Measurements from ENCODE around the gene SAPCD1. TPM values are rescaled to one million over a fixed set of nuclear protein-coding genes. Genes with fewer than 3 reads are reported as not detected.

SAPCD1 gene
- total and polyA plus RNA-seq, 2 experiments from 2014 or later = 1.3 to 2.5 TPM

GRCh38 chr6:31728767-31729514 is 33.5 kb upstream of the SAPCD1 start, which contains the start of gene DDAH2:
DDAH2 (minus strand) TSS chr6:31729299; CDS start chr6:31729161, 138 bp downstream.
- in situ Hi-C loops (cut with MboI) = no loop called here
- WGBS, 2 experiments (ENCODE audit: low coverage in 1 of 2, low lambda C conversion rate in 2 of 2, missing lambda C conversion rate in 2 of 2) = 4% methylated on average over 34 to 36 of the region's 36 CpGs
- H3K9ac ChIP-seq = peak within 1 kb of the TSS; percentile 81

GRCh38 chr6:31729515-31729978 is 32.9 kb upstream of the SAPCD1 start:
- Histone ChIP-seq H4K20me1 (ENCODE audit: insufficient read depth) (no peaks in the 10 kb centered on the region), H3K4me3 (peak overlapping the region; percentile 75), H3F3A (ENCODE audit: insufficient read depth) (peaks cover 36% of the 10 kb centered on the region), H3K79me2 (ENCODE audit: insufficient read depth) (peaks cover 27% of the 10 kb centered on the region), H3K4me1 (ENCODE audit: insufficient read depth) (peaks cover 19% of the 10 kb centered on the region), H3K9me2 (ENCODE audit: insufficient read depth) (no peaks in the 10 kb centered on the region), H3K4me2 (ENCODE audit: unreplicated experiment) (peak overlapping the region; percentile 87), H2AFZ (peak overlapping the region; percentile 70), H3K36me3 (ENCODE audit: low read depth) (peaks cover 44% of the 10 kb centered on the region), H3K9me3 (ENCODE audit: low read depth) (no peaks in the 10 kb centered on the region), H3K27ac (peak overlapping the region; percentile 78), H3K9ac (peak overlapping the region; percentile 81), H3K27me3 (replicated peaks; ENCODE audit: insufficient read depth) (no peaks in the 10 kb centered on the region)
- TF ChIP-seq EZH2phosphoT487 (IDR thresholded peaks at IDR 0.05; ENCODE audit: insufficient read depth, low read depth) = no peak
- in situ Hi-C loops (cut with MboI) = no loop called here
- DNase-seq = peak; percentile 96
- 0 to 1% methylated on average over 21 to 29 of the region's 29 CpGs for WGBS, 2 experiments (ENCODE audit: low coverage in 1 of 2, low lambda C conversion rate in 2 of 2, missing lambda C conversion rate in 2 of 2)

More at GRCh38 chr6:31728767-31729514, 33.5 kb upstream of the SAPCD1 start, which contains the start of gene DDAH2:
- peak within 1 kb of the TSS; percentile 78 for H3K27ac ChIP-seq
- H3K4me1 ChIP-seq (ENCODE audit: insufficient read depth) = peaks cover 13% of the 10 kb centered on the region; the same call in 1 of the 2 replicates
- no peak for TF ChIP-seq EZH2phosphoT487 (IDR thresholded peaks at IDR 0.05; ENCODE audit: insufficient read depth, low read depth)
- TF ChIP-seq EZH2 (IDR thresholded peaks at IDR 0.05; ENCODE audit: insufficient read depth, poor library complexity, severe bottlenecking) = no peak
- H3K36me3 ChIP-seq (ENCODE audit: low read depth) = peaks cover 44% of the 10 kb centered on the region
- no peak for DNase-seq
- H3K9me2 ChIP-seq (ENCODE audit: insufficient read depth) = no peaks in the 10 kb centered on the region
- H2AFZ ChIP-seq = peak within 1 kb of the TSS; percentile 70
- peak within 1 kb of the TSS; percentile 87 for H3K4me2 ChIP-seq (ENCODE audit: unreplicated experiment)
- H3K4me3 ChIP-seq = peak within 1 kb of the TSS; percentile 75
- H3K9me3 ChIP-seq (ENCODE audit: low read depth) = no peaks in the 10 kb centered on the region
- H3F3A ChIP-seq (ENCODE audit: insufficient read depth) = peaks cover 32% of the 10 kb centered on the region
- H4K20me1 ChIP-seq (ENCODE audit: insufficient read depth) = no peaks in the 10 kb centered on the region
- no peaks in the 10 kb centered on the region for H3K27me3 ChIP-seq (replicated peaks; ENCODE audit: insufficient read depth)
- H3K79me2 ChIP-seq (ENCODE audit: insufficient read depth) = peaks cover 21% of the 10 kb centered on the region

- peak overlapping the region; percentile 87 for H3K4me2 ChIP-seq (ENCODE audit: unreplicated experiment)
- H2AFZ ChIP-seq = peak overlapping the region; percentile 70
- peaks cover 44% of the 10 kb centered on the region for H3K36me3 ChIP-seq (ENCODE audit: low read depth)
- in situ Hi-C loops (cut with MboI) = no loop called here
- WGBS, 2 experiments (ENCODE audit: low coverage in 1 of 2, low lambda C conversion rate in 2 of 2, missing lambda C conversion rate in 2 of 2) = 1 to 3% methylated on average over 33 to 40 of the region's 46 CpGs
- no peak for TF ChIP-seq EZH2phosphoT487 (IDR thresholded peaks at IDR 0.05; ENCODE audit: insufficient read depth, low read depth)
- TF ChIP-seq EZH2 (IDR thresholded peaks at IDR 0.05; ENCODE audit: insufficient read depth, poor library complexity, severe bottlenecking) = no peak
- peaks cover 33% of the 10 kb centered on the region for H3K79me2 ChIP-seq (ENCODE audit: insufficient read depth)
- H3K4me3 ChIP-seq = peak overlapping the region; percentile 75
- H3F3A ChIP-seq (ENCODE audit: insufficient read depth) = peaks cover 40% of the 10 kb centered on the region
- H3K4me1 ChIP-seq (ENCODE audit: insufficient read depth) = peaks cover 19% of the 10 kb centered on the region
- no peaks in the 10 kb centered on the region for H3K9me2 ChIP-seq (ENCODE audit: insufficient read depth)
- H3K9ac ChIP-seq = peak overlapping the region; percentile 81
- peak; percentile 90 for DNase-seq
- peak overlapping the region; percentile 78 for H3K27ac ChIP-seq
- H3K27me3 ChIP-seq (replicated peaks; ENCODE audit: insufficient read depth) = no peaks in the 10 kb centered on the region
- H3K9me3 ChIP-seq (ENCODE audit: low read depth) = no peaks in the 10 kb centered on the region
- H4K20me1 ChIP-seq (ENCODE audit: insufficient read depth) = no peaks in the 10 kb centered on the region
Observed at GRCh38 chr6:31729979-31730630, 32.4 kb upstream of the SAPCD1 start.

- in situ Hi-C loops (cut with MboI) = no loop called here
- Histone ChIP-seq H3F3A (ENCODE audit: insufficient read depth) (peaks cover 44% of the 10 kb centered on the region), H4K20me1 (ENCODE audit: insufficient read depth) (no peaks in the 10 kb centered on the region), H3K9me3 (ENCODE audit: low read depth) (no peaks in the 10 kb centered on the region), H2AFZ (no peak overlapping the region), H3K9ac (peak overlapping the region; percentile 81), H3K36me3 (ENCODE audit: low read depth) (peaks cover 44% of the 10 kb centered on the region), H3K27me3 (replicated peaks; ENCODE audit: insufficient read depth) (no peaks in the 10 kb centered on the region), H3K4me3 (peak overlapping the region; percentile 75), H3K4me2 (ENCODE audit: unreplicated experiment) (peak overlapping the region; percentile 87), H3K4me1 (ENCODE audit: insufficient read depth) (peaks cover 19% of the 10 kb centered on the region), H3K27ac (peak overlapping the region; percentile 78), H3K79me2 (ENCODE audit: insufficient read depth) (peaks cover 38% of the 10 kb centered on the region), H3K9me2 (ENCODE audit: insufficient read depth) (no peaks in the 10 kb centered on the region)
- DNase-seq = no peak
- WGBS, 2 experiments (ENCODE audit: low coverage in 1 of 2, low lambda C conversion rate in 2 of 2, missing lambda C conversion rate in 2 of 2) = 77 to 82% methylated on average over 11 of the region's 11 CpGs
- no peak for TF ChIP-seq EZH2 (IDR thresholded peaks at IDR 0.05; ENCODE audit: insufficient read depth, poor library complexity, severe bottlenecking)
- TF ChIP-seq EZH2phosphoT487 (IDR thresholded peaks at IDR 0.05; ENCODE audit: insufficient read depth, low read depth) = no peak
Observed at GRCh38 chr6:31730631-31731086, 31.8 kb upstream of the SAPCD1 start.
